SH-SY5Y (cell line): ENCODE data around the gene PLAGL2.

Source experiments
- GATA2 ChIP-seq: IDR thresholded peaks from 2 replicates; pipeline ENCODE4 v1.6.1; 2011; ENCODE audit warnings: mild to moderate bottlenecking, low read depth, low read length
- GATA3 ChIP-seq: IDR thresholded peaks from 2 replicates; pipeline ENCODE4 v1.6.1; 2011; ENCODE audit warnings: low read depth, mild to moderate bottlenecking, low read length, moderate library complexity

DNA sequence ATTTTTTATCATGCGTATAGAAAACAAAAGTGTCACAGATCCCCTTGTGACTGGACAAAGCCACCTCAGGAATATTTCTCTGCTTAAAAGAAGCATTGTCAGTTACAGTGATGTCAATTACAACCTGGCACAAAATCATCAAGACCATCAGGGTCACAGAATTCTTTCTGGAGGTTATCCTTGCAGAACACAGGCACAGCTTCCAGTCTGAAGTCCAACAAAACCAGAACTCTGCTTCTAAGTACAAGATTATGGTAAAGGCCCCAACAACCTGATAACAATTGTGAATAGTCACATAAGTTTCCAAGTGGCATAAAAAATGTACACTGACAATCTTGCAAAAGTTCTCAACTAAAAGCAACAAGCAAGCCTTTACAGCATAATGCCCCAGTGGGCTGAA is 21.0 kb downstream of the PLAGL2 start:
- TF ChIP-seq GATA2 (no peak), GATA3 (no peak)
